ENCODE results near the gene PRRC2A.

GRCh38 chr6:31631209-31631608 is 10.7 kb downstream of the PRRC2A start:
- TF ChIP-seq POLR2AphosphoS5 (IDR thresholded peaks at IDR 0.05), result no peak
- no peak for TF ChIP-seq CTCF (IDR thresholded peaks at IDR 0.05)
- TF ChIP-seq EP300 (IDR thresholded peaks at IDR 0.05), result no peak
- no peak for TF ChIP-seq POLR2A (IDR thresholded peaks at IDR 0.05; ENCODE audit: low read depth)

Data from esophagus muscularis mucosa (tissue), 4 donors.